HG03354 (cell line): Measurements from ENCODE around the gene TECTA.
"Not testable (repeated sequence)": the region's sequence is repeated elsewhere in the genome, so short reads cannot be mapped to it uniquely, and the experiment has no call there.

ENCODE experiments used
- ATAC-seq: cut with Tn5 transposase; IDR thresholded peaks from one replicate; pipeline ENCODE4 v1.9.1; 2021; ENCODE audit warnings: mild to moderate bottlenecking; ENCODE audit not compliant: unreplicated experiment, poor library complexity, severe bottlenecking

TECTA gene

DNA sequence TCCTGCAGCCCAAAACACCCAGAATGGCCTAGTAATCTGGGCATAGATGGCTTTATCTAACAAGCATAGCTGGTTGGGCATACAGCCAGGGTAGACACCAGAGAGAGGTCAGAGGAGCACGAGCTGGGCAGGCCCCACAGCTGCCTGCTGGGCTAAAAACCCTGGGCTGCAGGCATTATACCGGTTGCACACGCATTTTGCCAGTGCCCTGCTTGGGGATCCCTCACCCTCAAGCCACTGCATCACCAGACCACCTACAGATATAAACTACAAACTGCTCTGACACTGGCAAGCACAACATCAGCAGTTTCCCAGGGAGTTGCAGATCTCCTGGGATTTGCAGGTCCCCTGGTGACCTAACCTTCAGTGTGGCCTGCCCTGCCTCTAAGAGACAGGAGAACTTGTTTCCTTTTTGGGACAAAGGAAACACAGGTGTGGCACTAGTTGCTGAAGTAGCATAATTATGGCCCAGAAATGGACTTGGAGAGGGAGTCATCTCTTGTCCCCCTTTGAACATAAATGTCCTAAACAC lies 112.4 kb downstream of the TECTA start:
- no peak for ATAC-seq

DNA sequence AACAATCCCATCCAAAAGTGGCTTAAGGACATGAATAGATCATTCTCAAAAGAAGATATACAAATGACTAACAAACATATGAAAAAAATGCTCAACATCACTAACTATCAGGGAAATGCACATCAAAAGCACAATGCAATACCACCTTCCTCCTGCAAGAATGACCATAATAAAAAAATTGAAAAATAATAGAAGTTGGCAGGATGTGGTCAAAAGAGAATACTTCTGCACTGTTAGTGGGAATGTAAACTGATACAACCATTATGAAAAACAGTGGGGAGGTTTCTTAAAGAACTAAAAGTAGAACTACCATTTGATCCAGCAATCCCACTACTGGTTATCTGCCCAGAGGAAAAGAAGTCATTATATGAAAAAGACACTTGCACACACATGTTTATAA lies 113.8 kb downstream of the TECTA start:
- ATAC-seq: no peak

DNA sequence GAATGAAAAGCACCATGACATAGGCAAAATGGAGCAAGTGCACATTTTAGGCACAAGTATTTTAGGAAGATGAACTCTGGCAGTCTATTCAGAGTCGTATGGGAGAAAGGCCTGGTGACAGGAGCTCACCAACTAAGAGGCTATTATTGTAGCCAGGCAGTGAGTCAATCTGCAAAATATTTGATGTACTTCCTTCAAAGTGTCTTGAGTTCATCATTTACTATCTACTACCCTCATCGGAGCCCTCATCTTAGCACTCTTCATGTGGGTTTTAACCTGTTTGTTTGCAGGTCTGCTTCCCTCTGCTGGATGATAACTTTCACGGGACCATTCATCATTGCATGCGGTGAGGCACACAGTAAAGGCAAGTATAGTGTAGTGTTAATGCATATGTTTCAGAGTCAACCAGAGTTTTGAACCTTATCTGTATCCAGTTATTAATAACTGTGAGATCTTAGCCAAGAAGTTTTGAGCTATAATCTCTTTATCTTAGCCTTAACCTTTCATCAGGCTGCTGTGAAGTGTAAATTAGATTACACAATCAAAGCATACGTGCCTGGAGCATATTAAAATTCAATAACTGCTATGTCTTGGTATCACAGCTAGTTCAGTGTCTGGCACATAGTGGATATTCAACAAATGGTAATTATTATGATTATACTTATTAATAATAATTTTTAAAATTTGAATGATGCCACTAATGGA lies 120.6 kb downstream of the TECTA start:
- ATAC-seq: no peak

DNA sequence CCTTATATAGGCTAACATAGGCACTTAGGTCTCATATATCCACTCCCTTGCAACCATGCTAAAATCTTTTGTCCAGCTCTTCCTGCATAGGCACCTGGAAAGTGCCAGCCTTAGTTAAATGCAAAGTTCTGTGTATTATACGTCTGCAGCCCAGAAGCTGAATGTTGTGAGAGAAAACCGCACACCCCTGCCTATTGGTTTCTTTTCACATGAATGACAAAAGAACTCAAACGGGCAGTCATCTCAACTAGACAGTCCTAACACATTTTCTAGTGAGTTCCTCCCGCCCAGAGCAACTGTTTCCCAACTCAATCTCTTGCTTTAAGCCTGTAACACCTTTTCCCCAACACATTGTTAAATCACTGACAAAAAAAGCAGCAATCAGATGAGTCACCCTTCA lies 122.1 kb downstream of the TECTA start:
- ATAC-seq: no peak

DNA sequence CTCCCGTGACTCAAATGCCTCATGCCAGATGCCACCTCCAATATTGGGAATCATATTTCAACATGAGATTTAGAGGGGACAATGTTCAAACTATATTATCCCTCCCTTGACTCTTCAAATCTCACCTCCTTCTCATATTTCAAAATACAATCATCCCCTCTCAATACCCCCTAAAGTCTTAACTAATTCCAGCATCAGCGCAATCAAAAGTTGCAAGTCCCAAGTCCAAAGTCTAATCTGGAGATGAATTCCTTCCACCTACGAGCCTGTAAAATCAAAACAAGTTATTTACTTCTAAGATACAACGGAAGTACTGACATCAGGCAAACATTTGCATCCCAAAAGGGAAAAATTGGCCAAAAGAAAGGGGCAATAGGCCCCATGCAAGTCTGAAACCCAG lies 124.3 kb downstream of the TECTA start:
- no peak for ATAC-seq

DNA sequence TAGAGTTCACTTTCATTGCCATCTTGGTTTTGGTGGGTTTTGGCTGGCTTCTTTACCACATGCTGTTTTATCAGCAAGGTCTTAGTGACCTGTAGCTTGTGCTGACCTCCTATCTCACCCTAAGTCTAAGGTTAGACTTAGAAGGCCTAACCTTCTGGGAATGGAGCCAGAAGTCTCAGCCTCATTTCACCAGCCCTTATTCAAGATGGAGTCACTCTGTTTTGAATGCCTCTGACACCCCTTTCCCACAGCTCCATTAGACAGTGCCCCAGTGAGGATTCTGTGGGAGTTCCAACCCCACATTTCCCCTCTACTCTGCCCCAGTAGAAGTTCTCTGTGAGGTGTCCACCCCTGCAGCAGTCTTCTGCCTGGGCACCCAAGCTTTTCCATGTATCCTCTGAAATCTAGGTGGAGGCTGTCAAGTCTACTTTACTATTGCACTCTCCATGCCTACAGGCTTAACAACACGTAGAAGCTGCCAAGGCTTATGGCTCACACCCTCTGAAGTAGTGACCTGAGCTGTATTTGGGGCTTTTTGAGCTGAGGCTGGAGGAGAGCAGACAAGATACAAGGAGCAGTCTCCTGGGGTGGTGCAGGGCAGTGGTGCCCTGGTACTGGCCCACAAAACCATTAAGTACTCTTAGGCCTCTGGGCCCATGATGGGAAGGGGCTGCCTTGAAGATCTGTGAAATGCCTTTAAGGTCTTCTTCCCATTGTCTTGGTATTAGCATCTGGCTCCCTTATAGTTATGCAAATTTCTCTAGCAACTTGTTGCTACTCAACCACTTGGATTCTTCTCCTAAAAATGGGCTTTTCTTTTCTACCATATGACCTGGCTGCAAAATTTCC lies 125.6 kb downstream of the TECTA start:
- no peak for ATAC-seq

DNA sequence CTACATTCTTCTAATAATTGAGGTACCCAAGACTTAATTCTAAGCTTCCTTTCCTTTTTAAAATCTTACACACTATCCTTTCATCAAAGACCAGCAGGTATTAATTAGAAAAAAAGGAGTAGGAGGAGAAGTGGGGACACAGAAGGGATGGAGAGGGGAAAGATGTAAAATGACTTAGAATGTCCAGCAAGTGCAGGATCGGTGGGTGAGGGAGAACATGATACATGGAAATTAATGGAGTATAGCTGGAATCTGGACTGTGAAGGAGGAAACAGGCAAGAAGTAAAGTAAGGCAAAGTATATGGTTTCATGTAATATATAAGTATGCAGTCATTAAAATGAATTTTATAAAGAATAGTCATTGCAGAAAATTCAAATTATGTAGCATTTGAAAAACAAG lies 127.8 kb downstream of the TECTA start:
- ATAC-seq: no peak

DNA sequence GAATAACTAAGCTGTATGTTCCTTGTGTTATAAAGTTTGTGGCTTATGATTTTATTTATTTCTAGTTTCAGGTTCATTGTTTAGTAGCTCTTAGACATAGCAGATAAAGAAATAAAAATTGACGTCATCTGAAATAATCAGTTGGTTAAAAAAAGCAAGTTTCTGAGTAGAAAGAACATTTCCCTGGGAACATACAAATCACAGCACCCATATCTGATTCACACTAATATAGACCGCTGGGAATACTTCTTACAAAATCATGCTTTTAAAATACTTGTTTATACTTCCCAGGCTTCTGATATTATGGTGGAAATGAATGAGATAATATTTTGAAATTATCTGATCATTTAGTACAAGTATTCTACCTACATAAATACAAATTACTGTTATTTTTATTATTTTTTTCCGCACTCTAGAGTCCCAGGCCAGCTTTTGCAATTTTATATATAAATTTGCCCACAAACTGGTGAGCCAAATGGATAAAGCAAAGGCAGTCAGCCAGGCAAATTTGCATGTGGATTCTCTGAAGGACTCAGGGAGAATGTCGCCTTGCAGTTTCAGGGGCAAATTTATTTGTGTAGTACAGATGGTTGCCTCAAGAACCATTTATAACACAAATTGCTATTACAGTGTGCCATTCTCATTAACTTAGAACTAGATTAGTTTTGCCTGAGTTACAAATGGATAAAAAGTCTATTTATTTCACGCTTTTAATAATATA lies 128.6 kb downstream of the TECTA start:
- ATAC-seq: no peak

DNA sequence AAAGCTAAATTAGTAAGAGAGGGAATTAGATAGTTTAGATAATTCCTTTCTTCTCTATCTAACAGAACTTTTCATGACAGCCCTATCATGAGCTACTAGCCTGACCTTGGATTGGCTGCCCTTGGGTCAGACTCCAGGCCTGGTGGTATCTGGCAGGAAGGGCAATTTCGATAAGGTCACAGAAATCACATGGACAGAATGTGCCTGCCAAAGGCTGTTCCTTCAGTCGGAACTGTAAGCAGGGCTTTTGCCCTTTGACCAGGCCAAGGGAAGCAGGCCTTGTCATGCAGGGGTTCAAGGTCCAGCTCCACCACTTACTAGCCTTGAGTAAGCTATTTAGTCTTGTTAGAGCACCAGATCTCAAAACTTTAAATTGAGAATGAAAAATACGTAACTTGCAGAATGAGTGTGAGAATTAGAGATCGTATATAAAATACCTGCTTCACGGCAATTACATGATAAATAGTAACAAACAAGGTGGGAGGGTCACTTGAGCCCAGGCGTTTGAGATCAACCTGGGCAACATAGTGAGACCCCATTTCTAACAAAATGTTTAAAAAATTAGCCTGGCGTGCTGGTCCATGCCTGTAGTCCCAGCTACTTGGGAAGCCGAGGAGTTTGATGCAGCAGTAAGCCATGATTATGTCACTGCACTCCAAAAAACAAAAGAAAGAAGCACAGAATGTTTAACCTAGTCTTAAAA lies 130.7 kb downstream of the TECTA start:
- no peak for ATAC-seq

DNA sequence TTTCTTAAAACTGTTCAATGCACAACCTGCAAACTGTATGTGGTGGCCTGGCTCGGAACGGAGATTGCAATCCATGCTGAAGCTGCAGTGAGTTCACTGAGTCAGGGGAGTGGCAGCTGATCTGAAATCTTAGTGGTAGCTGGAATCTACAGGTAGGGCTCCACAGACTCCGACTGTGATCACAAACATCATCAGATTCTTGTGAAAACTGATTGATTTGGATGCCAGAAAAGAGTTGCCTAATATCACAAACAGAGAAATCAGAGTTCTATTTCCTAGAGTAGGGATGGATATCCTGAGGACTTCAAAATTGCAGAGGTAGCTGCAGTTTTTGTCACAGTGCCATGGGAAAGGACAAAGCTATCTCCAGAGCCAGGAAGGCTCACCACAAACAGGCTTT lies 134.0 kb downstream of the TECTA start:
- ATAC-seq: no peak

DNA sequence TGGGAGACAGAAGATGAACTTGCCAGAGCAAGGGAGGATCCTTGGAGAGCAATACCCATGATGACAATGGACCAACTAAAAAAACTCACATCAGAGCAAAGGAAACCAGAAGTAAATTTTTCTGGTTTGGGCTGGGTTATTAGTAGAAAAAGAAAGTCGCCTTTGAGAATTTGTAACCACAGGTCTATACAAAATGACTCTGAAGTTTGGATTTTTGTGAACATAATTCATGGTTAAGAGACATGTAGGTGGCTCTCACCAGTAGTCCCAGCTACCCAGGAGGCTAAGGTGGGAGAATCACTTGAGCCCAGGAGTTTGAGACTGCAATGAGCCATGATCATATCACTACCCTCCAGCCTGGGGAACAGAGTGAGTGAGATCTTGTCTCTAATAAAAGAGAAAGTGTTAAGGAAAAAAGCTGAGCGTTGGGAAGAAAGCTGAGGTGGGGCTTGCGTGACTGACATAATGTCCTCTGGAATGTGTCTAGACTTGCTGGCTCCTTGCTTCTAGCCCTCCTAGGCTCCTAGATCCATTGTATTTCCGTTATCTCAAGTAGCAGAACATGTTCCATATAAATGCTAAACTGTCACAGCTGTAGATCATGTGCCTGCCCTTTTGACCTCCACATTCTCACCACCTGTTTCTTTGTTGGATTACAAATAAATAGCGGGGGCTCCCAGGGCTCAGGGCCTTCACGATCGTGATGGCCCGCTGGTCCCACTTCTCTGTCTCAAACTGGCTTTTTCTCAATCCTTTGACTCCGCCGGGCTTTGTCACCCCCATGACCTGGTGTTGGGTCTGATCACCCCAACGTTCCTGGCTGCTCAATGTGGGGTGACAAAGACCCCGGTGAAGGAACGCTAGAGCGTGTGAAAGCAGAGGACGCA lies 135.3 kb downstream of the TECTA start:
- peak; percentile 76 for ATAC-seq

DNA sequence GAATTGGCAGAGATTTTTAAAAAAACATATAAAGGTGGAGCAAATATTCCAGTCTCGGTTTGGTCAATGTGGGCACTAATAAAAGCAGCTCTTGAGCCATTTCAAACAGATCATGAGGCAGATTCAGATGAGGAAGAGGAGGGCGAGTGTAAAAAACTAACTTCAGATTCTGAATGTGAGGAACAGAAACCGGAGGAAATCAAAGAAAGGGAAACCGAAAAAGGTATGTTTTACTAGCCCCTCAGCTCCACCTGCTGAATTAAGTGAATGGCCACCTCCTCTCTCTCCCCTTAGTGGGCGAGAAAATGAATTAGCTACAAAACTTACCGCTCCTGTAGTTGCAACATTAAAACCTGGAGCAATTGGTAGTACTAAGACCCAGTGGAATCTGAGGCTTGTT lies 136.2 kb downstream of the TECTA start:
- peak; percentile 58 for ATAC-seq

DNA sequence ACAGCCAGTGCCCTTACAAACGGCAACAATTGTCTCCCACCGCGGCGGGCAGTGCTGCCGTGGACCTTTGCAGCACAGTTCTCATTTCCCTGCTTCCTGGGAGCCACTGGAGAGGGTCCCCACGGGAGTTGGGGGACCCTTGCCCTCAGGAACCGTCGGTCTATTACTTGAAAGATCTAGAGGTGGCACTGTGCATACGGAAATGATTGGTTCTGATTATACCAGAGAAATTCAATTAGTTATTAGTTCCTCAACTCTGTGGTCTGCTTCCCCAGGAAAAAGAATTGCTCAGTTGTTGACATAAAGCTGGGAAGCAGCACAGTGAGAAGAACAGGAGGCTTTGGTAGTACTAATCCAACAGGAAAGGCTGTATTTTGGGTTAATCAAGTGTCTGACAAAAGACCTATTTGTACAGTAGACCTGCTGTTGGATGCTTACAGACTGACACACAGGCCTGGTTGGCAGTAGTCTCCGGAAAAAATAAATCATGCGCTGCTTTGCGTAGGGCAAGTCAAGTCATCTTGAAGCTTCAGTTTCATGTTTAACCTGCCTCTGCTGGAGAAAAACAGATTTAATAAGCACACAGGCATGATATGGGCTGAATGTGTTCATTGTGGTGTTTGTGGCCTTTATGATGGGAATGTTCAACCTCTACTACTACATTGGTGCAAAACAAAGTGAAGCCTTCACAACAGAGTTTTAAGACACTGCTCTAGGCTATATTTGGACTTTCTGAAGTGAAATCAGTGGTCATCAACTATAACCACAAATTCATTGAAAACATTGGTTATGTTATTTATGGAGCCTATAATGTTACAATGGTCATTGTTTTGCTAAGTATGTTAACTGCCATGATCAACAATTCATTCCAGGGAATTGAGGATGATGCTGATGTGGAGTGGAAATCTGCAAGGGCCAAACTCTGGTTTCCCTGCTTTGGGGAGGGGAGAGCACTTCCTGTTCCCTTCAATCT lies 136.9 kb downstream of the TECTA start:
- no peak for ATAC-seq

DNA sequence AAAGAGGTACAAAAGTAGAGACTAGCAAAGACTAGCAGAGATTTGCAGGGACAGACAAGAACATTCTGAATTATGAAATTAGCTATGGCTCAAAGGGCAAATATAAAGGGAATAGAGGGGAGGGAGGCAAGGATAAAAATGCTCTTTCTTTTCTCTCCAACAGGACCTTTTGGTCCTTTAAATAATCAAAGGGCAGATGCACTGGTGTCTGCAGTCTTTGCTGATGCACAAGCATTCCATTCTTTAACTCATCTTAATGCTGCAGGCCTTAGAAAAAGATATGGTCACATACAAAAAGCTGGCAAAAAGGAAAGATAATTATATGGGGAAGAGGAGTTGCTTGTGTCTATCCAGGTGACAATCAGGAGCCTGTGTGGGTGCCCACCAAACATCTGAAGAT lies 137.9 kb downstream of the TECTA start:
- no peak for ATAC-seq

DNA sequence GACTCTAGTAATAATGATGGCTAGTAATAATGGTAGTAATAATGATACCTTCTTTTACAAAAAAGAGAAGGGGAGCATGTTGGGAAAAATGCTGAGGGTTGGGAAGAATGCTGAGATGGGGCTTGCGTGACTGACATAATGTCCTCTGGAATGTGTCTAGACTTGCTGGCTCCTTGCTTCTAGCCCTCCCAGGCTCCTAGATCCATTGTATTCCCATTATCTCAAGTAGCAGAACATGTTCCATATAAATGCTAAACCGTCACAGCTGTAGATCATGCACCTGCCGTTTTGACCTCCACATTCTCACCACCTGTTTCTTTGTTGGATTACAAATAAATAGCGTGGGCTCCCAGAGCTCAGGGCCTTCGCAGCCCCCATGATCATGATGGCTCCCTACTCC lies 139.0 kb downstream of the TECTA start:
- not testable (repeated sequence) for ATAC-seq

DNA sequence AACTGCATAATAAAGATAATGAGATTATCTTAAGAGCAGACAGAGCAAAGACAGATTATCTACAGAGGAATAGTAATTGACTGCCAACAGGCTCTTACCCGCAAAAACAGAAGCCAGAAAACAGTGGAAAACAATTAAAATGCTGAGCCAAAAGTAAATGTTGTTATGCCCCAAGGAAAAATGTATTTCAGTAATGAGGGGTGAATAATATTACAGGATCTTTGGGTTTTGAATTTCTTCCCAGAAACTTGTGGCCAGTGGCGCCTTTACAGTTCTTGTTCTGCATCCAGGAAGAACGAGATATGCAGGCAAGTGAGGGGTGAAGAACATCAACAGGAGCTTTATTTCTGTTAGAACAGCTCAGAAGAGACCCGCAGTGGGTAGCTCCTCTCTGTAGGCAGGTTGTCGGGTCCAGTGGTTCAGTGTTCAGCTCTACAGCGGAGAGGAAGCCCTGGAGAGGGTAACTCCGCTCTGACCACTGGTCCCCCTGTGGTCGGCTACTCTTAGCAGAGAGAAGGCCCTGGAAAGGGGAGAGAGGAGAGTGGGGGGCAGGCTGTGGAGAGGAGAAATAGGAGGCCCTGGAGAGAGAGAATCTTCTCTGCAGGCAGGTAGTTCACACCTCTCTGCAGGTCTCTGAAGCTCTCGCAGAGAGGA lies 139.7 kb downstream of the TECTA start:
- ATAC-seq: no peak
